ENCODE data around the gene AMOTL1.
"Not testable (repeated sequence)": the region's sequence is repeated elsewhere in the genome, so short reads cannot be mapped to it uniquely, and the experiment has no call there.

The AMOTL1 gene

DNA sequence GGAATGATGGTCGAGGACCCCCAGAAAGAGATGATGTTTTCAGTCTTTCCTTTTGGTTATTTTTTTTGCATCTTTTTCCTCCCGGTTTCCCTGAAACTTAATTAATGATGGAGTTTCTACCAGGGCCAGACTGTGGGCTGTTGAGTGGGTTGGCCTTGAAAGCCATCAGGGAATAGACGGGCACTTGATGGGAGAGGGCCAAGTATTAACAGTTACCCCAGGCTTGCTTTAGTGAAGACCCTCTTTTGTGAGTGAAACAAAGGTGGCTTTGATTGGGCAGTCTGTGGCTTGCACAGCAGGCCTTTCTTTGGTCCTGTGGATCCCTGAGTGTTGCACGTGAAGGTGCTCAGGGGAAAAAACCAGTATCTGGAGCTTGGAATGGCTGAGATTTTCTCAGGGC, 56.9 kb downstream of the AMOTL1 start:
- no peak for FAIRE-seq

DNA sequence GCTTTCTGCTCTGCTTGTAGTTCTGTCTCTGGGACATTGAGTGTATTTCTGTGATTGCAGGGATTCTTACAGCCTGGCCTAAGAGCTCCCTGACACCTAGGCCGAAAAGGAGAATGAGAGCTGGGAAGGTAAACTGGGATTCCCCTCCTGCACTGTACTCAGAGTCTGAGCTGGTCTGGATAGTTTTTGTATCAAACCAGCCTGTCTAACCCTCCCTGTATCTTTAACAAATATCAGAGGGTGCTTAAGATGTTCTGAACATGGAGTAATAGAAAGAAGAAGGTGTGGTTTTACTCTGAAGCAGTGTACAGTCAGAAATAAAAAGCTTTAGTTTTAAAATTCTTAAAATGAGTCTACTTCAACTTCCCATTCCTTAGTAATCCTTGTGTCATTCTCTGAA, 57.3 kb downstream of the AMOTL1 start:
- FAIRE-seq, result no peak

DNA sequence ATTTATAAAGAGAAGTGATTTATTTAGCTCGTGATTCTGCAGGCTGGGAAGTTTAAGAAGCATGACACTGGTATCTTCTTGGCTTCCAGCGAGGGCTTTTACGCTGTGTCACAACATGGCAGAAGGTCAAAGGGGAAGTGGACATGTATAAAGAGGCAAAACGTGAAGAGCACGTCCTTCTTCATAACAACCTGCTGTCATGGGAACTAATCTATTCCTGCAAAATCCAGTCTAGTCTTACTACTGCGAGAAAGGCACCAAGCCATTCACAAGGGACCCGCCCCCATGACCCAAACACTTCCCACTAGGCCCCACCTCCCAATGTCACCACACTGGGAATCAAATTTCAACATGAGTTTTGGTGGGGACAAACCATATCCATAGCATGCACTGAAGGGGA, 58.3 kb downstream of the AMOTL1 start:
- FAIRE-seq, result no peak

DNA sequence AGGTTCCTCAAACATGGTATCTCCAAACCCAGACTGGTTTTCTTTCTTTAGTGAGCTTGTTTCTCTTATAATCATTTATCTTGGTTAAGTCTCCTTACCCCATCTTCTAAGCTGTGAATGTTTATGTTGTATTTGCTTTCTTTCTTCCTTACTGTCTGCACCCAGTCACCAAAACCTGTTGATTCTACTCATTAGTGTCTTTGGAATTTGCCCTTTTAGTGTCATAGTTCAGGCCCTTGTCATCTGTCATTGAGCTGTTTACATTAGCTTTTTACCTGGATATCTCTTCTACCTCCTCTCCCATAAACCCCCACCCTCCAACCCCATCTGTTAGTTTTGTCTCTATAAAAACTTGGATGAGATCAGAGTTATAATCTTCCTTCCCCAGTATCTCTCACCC, 59.9 kb downstream of the AMOTL1 start:
- FAIRE-seq, result no peak

DNA sequence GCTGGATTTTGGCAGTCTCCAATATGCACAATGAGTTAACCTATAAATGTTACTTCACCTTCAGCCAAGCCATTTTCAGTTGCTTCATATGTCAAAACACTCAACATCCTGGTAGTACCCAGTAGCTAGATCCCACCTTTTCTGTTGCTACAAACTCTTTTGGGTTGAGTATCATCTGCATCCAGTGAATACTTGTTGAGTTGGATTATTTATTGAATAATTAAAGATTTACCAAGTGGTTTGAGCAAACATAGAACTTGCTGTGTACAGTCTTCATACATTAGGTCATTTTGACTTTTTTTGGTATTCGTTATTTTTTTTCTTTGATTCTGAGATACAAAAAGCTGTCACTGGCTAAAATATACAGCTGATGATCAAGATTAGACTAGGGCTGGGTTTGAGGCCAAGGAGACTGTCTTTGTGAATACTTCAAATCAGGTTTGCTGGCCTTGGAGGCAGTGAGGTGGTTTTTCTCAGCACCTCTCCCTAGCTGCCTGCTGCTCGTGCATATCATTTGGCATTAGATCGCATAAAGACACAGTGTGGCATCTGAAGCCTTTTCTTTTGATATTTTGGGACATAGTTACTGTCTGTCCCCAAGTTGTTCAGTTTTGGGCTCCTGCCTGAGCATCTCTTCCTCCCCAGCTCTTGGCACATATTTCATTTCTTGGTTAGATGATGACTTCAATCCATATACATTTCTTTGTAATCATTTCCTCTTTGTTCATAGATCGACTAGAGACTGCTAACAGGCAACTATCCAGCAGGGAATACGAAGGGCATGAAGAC, 62.8 kb downstream of the AMOTL1 start:
- no peak for FAIRE-seq

DNA sequence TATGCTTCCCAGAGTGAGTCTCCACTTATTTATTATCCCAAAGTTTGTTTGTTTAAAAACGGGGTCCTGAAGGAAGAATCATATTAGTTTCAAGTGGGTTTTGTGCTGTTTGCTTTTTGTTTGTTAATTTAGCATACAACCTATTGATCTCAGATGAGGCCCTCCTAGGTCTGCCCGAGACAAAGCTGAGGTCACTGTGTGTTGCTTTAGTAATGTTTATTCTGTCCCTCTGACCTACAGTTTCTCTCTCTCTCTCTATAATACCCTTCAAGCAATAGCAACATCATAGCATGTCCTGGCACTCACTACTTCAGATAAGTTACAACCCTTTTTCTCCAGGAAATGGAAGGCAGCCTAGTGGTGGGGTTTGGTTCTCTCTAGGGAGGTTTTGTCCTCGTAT, 63.4 kb downstream of the AMOTL1 start:
- no peak for FAIRE-seq

DNA sequence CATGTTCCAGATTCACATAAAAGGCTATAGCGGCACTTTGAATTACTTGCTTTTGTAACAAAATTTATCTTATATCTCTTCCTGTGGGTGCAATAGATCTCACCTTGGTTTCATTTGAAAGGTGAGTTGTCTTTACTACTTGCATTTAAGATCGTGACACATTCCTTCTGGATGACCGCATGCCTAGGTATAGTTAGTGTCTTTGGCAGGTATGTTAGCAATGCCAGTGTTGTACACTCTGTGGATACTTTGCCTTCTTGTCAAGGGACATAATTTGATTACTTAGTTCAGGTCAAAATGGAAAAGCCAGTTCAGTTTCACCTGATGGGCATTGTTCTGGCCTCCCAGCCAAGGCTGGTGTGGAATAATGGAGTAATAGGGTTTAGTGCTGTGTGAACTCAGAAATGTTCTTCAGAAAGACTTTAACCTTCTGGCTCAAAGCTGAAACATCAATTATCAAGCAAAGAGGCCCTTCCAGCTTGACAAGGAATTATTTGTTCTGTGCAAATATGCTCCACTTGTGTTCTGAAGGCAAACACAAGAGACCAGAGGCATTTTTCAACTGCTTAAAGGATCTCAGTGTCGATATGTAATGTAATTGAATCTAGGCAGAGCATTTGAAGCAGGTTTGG, 64.6 kb downstream of the AMOTL1 start:
- no peak for FAIRE-seq

DNA sequence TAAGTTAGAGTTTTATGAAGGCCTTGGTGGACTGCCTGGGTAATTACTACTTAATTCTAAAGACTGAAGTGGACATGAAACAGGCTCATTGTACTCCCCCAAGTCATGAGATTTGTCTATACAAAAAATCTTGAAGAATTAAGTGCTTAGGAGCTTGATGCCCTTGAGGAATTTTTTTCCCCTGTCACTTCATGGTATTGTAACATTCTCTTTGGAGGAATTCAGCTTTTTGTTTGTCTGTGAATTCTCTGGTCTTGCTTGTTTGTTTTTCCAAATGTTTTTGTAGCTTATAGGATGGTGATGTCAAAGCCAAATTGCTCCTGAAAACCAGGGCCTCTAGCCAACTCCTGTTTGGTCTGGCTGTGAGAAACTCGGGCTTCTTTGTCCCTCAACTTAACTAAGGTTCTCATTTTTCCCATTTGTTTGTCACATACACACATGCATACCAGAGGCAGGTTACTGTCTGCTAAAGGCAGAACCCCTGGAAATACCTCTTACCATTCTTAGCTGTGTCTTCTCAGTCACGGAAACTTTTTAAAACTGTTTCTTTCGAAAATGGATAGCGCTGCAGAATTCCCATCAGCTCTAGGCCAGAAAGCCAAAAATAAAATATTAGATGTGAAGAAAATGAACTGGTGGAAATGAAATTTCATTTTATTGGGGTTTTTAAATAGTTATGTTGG, 66.9 kb downstream of the AMOTL1 start:
- no peak for FAIRE-seq

DNA sequence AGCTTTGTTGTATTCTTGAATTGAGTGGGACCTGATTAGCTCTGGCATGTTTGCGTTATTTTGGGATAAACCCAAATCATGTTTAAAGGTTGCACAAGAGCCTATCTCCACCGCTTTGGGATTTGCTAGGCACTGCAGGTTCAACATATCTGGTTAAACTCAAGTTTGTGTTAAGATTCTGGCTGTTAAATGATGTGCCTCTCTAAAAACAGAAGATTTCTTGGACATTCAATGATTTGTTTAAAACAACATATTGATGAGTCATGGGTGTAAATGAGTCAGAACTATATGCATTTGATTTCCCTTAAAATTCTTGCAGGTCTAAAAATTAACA, 67.4 kb downstream of the AMOTL1 start:
- FAIRE-seq, result no peak

DNA sequence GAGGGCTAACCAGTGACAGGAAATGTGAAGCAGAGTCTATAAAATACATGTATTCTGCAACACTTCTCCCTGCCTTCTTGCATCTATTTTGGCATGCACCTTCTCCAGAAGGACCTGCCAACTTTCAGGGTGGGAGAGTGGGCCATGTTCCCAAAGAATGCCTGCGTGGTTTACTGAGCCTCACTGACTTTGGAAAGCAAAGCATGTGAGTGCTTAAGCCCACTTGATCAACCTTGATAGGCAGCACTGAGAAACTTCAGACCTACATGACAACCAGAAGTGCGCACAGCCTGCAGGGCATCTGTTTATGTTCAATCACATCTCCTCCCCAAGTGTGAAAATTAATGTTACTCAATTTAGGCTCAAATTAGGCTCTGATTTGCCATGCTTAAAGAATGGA, 69.2 kb downstream of the AMOTL1 start:
- FAIRE-seq, result no peak

DNA sequence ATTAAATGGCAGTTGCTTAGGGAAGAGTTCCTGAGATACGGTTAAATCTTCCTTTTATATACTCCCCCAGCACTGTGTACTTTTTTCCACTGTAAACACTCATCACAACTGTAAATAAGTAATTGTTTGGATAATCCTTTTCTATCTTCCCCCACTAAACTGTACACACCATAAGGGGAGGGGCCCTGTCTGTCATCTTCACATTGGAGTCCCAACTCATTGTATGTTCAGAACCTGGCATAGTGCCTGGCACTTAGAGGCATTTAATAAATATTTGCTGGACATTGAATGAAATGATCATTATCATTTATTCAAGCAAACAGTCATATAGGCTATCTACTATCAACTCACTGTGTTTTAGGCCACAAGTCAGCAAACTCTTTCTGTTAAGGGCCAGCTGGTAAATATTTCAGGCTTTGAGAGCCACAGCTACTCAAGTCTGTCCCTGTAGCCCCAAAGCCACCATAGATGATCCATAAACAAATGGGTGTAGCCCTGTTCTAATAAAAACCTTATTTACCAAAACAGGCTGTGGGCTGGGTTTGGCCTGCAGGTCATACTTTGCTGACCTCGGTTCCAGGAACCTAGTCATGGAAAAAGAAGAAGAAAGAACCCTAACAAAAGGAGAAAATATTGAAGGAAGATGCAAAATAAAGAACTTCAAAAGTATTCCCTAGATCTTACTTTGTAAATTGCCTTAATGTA, 70.0 kb downstream of the AMOTL1 start:
- no peak for FAIRE-seq

DNA sequence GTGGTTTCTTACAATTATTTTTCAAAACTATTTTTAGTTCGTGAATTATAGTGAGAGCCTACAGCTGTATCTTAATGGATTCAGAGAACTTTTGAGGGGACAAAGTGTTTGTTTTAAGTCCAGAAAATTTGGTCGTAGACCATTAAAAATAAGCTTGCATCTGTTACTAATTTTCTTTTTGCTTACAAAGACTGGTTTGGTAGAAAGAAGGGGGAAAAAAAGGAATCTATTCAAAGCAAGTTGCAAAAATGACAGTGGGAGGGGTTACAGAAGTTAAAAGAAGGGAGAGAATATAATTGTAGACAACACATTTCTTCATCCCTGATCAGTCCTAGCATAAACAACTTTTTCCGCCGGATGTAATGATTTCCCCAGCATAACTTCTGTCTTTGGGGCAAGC, 72.1 kb downstream of the AMOTL1 start:
- no peak for FAIRE-seq

DNA sequence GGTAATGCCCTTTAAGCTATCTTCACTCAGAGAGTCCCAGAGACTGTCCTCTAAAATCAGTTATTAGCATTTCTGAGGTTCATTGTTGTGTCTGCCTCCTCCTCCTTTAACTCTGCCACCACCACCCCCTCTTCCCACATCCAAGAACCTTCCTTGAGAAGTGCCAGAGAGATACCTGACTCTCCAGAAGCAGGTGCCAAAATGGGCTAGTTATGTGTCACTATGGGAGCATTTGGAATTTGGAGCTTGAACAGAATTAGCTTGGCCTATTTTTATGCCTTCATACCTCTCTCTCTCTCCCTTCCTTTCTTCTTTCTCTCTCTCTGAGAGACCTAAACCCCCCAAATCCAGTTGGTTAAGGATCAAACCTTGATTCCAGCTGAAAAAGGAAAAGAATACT, 75.9 kb downstream of the AMOTL1 start:
- FAIRE-seq, result no peak

DNA sequence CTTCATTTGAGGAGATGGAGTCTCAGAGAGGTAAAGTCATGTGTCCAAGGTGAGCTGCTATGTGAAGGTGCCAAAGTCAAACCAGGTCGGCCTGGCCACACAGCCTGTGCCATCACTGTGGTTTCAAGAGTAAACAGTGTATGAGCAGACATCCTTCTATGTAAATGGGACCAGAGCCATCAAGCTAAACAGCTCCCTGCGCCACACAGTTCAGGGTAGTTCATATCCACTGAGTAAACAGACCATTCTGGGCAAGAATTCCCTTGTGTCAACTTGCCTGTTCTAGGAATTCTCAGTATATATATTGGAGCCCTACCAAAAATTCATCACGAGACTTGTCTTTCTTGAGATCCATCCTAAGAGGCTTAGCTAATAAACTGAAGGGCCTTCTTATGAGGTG, 77.5 kb downstream of the AMOTL1 start:
- no peak for FAIRE-seq

DNA sequence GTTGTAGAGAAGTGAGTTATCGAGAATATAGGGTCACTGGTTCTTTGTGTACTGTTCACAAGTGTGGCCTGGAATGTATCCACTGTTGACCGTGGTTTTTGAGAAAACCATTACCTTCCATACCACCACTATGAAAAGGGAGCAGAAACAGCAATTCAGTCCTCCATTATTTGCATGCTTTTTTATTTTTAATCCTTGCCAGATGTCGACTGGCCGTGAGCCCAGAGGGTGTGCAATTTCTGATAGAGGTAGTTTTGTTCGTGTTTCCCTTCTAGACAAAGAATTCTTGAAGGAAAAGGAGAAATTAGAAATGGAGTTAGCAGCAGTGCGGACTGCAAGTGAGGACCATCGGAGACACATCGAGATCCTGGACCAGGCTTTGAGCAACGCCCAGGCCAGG, 81.7 kb downstream of the AMOTL1 start:
- no peak for FAIRE-seq

DNA sequence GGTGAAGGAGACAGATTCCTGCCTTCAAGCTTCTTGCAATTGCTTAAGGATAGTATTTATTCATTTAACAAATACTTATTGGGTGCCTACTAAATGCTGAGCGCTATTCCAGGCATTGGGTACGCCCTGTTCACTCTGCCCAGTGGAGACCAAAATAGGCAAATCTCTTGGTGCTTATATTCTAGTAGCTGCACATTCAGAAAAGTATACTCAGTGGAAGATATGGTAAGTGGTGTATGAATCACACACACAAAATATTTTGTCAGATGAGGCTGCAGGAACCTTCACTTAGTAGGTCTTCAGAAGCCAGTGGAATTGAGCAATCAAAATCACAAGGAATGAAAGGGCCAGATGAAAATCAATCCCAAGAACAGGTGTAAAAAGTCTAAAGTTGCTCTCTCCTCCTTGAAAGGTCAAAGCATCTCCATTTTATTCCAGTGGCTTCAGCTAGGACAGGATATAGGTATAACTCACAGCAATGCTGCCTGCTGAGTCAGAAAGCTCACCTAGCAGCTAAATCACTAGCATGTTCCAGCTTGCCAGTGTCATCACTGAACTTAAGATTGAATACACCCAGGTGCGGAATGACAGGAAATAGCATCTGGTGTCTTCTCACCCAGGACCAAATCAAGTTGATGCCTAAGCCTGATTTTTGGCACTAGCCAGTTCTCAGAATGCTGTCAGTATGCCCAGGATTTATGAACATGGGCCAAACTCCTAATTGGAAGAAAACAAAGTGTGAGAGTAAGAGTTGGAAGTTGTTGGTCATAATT, 83.9 kb downstream of the AMOTL1 start:
- no peak for FAIRE-seq

DNA sequence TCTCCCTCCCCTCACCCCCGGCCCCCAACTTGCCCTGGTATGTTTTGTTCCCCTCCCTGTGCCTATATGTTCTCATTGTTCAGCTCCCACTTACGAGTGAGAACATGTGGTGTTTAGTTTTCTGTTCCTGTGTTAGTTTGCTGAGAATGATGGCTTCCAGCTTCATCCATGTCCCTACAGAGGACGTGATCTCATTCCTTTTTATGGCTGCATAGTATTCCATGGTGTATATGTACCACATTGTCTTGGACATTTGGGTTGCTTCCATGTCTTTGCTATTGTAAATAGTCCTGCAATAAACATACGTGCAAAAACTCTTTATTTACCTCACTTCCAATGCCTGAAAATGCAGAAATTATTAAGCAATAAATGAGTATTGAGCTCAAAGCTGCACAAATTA, 85.1 kb downstream of the AMOTL1 start:
- not testable (repeated sequence) for FAIRE-seq

DNA sequence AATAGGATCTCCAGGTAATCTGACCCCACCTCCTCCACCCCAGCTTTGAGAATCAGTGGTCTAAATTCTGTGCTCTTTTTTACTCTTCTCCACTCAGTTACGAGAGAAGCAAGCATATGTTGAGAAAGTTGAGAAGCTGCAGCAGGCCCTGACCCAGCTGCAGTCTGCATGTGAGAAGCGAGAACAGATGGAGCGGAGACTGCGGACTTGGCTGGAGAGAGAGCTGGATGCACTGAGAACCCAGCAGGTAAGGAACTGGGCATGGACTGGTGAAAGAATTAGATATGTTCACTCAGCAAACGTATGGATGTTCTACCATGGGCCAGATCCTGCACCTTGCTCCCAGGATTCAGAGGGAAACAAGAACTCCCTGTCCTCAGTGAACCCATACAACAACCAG, 85.7 kb downstream of the AMOTL1 start:
- no peak for FAIRE-seq

DNA sequence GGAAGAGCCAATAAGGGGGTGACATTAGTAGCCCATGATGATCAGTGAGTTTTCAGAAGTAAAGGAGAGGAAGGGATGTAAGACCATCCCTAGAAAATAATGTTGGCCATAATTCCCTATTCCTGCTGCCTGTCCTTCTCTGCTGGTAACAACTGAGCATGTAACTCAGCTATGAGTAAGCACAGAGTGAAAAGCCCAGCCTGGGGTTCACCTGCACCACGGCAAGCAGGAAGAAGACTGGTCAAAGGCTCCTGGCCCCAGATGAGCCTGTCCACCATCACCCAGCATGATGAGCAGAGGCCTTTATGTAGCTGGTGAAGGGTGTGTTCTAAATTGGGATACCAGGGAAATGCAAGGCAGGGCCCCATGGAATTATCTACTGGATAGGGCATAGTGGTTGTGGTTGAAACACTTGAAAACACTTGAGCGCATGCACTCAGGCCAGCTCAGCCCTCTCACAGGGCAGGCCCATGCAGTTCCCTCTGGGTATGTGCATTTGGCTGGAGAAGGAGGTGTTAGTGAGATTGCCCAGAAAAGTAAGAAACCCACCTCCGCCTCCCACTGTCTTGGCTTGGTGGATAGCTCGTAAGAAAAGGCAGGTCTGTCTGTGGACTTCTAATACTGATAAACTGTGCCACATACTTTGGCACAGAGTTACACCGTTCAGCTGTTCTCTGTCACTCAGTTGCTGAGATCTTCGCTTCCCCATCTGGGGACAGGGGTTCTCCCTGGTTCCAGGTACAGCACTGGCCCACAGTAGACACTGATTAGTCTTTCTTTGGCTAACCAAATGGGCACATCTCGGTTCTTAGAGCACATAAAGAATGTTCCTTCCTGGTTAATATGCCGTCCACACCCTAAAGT, 86.8 kb downstream of the AMOTL1 start:
- FAIRE-seq, result no peak

DNA sequence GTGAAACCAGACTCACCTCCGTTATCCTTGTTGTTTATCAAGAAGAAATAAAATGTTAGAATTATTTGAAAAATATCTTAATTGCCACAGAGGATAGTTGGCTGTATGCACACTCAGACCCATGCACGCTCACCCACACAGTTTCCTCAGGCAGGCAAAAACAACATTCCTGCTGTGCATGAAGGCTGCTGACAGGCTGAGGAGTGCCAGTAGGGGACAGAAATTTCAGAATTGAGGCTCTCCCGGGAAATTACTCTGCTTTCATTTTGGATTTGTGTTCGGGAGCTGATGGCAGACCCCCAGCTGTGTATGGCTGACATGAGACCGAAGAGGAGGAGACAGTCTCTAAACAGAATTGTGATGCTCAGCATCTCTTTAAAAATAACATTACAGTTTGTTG, 87.5 kb downstream of the AMOTL1 start:
- FAIRE-seq, result no peak

DNA sequence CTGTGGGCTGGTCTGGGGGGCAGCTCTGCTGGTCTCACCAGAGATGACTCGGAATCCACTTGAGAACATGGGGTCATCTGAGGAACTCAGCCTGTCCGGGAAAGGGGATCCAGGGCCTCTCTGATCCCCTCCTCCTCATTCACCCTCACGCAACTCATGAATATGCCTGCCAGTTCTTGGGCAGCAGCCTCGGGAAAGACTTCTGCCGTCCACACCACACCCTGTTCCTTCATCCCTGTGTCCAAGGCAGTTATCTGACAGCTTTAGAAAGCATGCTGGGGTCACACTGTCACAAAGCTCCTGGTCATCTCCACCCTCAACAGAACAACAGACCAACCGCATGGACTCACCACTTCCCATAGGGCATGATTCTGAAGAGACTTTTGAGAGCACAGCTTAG, 88.3 kb downstream of the AMOTL1 start:
- no peak for FAIRE-seq

DNA sequence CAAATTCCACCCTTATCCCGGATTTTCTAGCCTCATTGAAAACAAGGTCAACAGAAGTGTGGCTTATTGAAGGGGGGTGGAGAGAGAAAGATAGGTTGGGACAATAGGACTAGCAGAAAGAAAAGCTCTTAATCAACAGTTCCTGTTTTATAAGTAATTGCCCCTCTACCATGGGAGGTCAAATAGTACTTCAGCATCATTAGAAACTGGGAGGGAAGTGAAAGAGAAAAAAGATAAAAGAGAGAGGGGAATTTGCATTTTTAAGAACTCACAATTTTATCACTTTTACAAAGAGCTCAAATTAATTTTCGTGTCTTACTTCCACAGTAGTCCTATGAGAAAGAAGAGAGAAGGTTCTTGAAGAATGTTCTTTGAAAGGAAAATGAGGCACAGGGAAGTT, 89.2 kb downstream of the AMOTL1 start:
- no peak for FAIRE-seq
